ENCODE data around the gene SPTY2D1.

DNA sequence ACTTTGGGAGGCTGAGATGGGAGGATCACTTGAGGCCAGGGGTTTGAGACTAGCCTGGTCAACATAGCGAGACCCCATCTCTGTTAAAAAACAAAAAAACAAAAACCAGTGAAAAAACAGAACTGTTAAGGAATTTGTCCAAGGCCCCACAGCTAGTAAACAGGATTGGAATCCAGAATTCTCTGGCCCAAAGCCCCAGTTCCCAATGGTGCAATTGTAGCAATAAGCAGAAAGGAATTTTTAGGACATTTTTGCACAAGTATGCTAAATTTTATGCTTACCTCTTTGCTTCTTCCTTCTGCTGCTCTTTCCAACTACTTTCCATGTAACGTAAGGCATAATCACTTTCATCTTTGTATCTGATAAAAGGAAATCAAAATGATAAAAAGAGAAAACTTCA, 22.9 kb downstream of the SPTY2D1 start:
- TF ChIP-seq, protein P1, sequence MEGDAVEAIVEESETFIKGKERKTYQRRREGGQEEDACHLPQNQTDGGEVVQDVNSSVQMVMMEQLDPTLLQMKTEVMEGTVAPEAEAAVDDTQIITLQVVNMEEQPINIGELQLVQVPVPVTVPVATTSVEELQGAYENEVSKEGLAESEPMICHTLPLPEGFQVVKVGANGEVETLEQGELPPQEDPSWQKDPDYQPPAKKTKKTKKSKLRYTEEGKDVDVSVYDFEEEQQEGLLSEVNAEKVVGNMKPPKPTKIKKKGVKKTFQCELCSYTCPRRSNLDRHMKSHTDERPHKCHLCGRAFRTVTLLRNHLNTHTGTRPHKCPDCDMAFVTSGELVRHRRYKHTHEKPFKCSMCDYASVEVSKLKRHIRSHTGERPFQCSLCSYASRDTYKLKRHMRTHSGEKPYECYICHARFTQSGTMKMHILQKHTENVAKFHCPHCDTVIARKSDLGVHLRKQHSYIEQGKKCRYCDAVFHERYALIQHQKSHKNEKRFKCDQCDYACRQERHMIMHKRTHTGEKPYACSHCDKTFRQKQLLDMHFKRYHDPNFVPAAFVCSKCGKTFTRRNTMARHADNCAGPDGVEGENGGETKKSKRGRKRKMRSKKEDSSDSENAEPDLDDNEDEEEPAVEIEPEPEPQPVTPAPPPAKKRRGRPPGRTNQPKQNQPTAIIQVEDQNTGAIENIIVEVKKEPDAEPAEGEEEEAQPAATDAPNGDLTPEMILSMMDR (IDR thresholded peaks at IDR 0.05), result no peak
- no peak for TF ChIP-seq ZFX (IDR thresholded peaks at IDR 0.05; ENCODE audit: borderline replicate concordance)

Measured in 22Rv1 (cell line).